Measurements from ENCODE around the gene KCNQ1.

- TF ChIP-seq CTCF (conservative IDR thresholded peaks at IDR 0.05; ENCODE audit: low read length) (no peak), EZH2phosphoT487 (IDR thresholded peaks at IDR 0.05; ENCODE audit: borderline replicate concordance) (no peak)
Measured at GRCh38 chr11:2874963-2875362, 430.2 kb downstream of the KCNQ1 start.

Data from Loucy (cell line).